Measurements from ENCODE around the gene PIH1D1.

- no peak for TF ChIP-seq CTCF (IDR thresholded peaks at IDR 0.05)
- no peak for TF ChIP-seq POLR2A (IDR thresholded peaks at IDR 0.05)
Measured at GRCh38 chr19:49470615-49470978, 19.0 kb upstream of the PIH1D1 start.
